DMS153 treated with DMSO at 0.1 percent for 48 hours (cell line): ENCODE data around the gene BSN.

ENCODE experiments used
- DNase-seq: peaks from one replicate; lab custom pipeline; 2025; ENCODE audit not compliant: unreplicated experiment; lab: John Stamatoyannopoulos, UW

The BSN gene

DNA sequence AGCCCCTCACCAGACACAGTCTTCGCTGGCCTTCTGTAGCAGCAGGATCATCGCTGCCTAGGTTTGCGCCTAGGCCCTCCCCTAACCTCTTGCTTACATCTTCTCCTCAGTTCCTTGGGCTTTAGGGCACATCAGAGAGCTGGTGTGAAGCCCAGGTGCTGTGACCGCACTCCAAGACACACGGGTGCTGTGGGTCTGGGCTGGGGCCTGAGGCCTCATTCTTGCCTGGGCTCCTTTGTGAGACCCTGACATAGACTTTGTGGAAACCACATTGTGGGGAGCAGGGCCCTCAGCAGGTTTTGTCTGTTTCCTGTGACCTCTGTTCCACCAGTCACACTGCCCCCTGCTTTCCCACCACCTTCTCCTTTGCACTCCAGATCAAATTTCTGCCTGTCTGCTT is 157.2 kb downstream of the BSN start:
- no peak for DNase-seq

DNA sequence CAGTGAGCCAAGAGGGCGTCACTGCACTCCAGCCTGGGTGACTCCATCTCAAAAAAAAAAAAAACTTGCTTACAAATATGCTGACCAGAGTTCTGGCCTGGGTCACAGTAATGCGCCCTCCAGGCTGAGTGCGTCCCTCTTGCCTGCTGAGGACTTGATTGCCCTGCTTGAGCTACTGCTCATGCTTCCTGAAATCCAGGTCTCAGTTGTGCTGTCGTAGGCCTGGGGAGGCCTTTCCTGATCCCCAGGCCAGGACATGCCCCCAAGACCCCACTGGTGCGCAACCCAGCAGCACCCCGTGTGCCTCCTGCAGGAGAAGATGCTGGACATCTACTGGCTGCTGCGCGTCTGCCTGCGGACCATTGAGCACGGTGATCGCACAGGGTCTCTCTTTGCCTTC is 157.9 kb downstream of the BSN start:
- DNase-seq: no peak

DNA sequence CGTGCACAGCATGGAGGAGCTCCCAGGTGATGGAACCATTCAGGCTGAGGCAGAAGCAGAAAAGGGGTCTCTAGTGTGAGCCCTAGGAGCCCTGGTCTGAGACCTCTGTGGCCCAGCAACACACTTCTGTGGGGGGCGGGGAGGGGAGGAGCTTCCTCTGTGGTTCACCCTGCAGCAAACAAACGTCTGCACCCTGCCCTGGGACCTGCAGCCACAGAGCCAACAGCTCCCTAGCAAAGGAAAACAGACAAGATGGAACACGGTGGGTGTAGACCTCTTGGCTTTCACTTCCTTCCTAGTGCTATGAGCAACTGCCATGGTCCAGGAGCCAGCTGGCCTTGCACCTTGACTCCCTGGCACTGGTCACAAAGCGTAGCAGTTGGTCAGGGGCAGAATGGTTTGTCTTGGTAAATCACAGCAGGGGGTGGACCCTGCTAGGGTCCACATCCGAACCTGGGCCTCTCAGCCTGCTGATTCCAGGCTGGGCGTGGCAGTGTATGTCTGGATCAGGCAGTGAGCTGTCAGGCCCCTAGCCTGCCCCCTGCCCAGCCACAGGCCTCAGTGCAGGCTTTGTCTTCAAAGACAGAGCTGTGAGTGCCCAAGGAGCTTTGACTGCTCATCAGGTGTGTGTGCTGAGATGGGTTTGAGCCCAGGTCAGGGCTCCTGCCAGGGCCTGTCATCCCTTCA is 158.5 kb downstream of the BSN start:
- no peak for DNase-seq

DNA sequence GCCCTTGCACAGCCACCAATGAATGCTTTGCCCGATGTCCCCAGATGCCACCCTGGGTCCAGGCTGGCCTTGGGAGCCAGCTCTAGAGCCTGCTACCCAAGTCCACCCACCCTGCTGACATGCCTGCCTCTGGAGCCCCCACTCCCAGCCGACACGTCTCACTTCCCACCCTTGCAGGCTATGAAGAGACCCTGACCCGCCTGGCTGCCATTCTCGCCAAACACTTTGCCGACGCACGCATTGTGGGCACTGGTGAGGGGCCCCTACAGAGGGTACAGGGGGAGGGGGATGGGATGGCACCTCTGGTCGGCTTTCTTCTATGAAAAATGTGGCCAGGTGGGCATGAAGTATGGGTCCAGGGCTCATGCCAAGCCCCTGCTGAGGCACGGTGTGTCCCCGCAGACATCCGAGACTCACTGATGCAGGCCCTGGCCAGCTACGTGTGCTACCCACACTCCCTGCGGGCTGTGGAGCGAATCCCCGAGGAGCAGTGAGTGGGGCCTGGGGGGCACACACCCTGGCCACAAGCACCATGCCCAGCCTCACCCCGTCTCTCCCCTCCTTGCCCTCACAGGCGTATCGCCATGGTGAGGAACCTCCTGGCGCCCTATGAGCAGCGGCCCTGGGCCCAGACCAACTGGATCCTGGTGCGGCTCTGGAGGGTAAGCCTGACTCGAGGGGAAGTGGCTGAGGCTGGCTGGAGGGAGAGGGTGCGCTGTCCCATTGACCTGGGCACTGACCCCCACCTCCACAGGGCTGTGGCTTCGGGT is 159.2 kb downstream of the BSN start:
- no peak for DNase-seq

DNA sequence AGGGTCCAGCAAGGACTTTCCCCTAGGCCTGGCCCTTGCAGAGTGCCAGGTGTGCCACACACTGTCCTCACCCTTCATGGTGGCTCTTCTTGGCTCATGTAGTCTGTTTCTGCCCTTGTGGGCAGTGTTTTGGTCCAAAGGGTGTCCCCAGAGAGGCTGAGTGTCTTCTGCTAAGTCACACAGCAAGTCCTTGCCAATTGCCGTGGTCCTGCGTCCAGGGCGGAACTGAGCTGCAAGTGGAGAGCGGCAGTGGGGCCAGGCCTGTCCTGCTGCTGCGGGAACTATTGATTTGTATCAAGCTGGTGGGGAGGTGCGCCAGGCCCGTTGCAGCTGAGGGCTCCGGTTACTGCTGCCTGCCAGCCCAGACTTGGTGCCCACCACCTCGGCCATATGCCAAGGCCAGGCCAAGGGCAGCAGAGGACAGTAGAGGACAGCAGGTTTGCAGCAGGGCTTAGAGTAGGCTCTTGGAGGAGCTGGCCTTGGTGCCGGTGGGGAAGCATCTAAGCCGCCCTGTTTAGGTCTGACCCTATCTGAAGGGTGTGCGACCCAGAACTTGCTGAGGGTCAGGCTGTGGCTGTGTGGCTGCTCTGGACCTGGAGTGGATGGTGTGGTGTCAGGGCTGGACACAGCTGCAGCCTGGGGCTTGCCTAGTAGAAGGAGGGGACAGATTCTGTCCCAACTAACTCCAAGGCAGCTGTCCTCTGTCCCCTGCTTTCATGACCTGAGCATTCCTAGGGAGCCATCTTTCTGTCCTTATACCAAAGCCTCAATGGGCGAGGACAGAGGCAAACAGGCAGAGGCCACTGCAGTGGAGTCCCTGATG is 160.7 kb downstream of the BSN start:
- DNase-seq: no peak

DNA sequence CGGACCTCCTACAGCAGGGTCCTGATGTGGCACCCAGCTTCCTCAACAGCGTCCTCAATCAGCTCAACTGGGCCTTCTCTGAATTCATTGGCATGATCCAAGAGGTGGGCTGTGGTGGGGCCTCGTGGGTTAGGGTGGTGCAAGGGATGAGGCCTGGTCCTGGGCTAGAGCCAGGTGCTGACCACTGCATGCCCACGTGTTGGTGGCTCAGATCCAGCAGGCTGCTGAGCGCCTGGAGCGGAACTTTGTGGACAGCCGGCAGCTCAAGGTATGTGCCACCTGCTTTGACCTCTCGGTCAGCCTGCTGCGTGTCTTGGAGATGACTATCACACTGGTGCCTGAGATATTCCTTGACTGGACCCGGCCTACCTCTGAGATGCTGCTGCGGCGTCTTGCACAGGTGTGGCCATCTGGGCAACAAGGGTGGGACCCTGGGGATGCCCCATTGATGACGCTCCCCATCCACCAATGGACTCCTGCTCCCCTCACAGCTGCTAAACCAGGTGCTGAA is 161.4 kb downstream of the BSN start:
- DNase-seq: no peak

DNA sequence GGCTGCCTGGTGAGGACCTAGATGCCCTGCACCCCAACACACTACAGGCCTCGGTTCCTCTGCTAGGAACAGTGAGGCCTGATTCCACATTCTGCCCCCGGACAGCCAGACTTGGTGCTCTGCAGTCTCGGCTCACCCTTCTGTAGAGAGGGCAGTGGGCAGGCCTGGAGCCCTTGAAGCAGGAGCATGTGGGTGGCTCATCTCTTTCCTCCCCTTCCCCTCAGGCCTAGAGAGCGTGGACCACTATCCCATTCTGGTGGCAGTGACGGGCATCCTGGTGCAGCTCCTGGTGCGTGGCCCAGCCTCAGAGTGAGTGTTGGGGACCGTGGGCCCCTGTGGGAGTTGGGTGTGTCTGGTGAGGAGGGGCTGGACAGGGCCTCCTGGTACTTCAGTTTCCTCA is 161.9 kb downstream of the BSN start:
- no peak for DNase-seq

DNA sequence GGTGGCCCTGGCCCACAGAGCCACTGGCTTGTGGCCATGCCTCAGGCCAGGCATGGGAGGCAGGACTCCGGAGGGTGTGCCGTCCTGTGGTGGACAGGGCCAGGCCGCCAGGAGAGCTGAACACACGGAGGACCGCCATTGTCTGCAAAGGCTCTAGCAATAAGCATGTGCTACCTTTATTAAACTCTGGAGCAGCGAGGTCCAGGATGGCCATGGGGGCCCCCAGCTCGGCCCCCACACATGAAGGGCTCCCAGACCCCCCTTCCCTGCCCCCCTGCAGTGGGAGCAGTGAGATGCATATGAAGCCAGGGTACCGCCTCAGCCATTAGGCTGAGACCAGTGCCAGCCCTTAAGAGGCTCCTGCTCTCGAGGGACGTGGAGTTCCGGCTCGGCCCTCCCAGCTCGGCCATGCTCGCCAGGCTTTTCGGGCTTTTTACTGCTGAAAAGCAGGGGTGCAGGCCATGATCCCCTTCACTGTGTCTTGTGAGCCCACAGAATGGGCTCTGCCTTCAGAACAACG is 162.5 kb downstream of the BSN start:
- no peak for DNase-seq

DNA sequence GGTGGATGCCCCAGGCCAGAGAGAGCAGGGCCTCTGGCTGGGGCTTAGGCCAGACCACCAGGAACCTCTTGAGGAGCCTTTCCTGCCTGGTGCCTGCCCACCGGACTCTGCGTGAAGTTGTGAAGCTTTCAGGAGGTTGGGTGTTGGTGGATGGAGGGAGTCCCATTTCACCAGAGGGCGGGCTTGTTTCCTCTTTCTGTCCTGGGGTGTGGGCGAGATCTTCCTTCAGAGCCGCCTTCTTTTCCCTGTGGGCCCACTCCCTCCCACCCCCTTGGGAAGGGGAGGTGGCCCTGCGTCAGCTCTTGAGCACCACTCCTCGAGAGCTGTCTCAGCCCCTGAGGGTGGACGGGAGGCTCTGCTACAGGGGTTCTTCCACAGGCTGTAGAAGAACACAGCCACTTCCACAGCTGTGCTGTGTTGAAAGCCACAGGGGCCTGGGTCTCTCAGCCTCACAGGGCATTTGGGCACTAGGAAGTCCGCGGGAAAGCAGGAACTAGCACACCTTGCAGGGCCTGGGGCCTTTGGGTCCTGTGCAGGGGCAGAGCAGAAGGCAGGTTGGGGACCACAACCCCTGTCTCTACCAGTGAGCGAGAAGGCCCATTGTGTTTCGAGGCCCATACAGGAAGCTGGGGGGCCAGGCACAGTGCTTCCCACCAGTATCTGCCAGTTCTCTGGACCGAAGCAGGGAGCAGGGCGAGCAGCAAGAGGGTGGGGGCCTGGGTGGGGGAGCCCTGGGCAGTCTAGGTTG is 163.1 kb downstream of the BSN start:
- DNase-seq: no peak

DNA sequence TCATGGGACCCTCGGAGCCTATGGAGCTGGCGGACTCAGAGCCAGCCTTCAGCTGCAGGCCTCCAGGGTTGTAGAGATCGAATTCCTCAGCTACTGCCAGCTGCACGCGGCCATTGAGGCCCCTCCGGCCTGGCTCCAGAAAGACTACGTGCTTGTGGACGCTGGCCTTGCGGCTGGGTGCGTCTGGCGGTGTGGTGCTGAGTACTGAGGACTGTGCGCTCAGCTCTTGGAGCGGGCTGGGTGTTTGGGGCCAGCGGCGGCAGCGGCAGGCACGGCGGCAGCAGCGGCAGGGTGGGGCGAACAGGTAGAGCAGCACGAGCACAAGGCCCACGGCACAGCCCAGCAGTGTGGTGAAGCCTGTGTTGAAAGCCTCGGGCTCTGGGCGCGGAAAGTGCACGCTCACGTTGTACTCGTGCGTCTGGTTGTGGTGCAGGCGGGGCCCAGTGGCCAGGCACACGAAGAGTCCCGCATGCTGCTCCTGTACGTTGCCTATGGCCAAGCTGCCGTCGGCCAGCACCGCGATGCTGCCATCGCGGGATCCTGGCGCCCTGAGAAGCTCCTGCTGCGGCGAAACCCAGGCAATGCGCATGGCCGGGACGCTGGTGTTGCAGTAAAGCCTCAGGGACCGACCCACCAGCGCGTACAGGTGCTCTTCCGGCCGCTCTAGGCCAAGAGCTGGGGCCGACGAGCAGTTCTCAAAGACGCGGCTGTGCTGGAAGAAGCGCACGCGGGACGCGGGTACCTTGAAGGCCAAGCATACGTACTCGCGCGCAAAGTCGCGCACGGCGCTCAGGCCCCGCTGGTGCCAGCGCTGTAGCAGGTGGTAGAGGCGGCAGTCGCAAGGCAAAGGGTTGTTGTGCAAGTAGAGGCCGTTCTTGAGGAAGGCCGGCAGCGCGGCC is 163.9 kb downstream of the BSN start:
- no peak for DNase-seq

DNA sequence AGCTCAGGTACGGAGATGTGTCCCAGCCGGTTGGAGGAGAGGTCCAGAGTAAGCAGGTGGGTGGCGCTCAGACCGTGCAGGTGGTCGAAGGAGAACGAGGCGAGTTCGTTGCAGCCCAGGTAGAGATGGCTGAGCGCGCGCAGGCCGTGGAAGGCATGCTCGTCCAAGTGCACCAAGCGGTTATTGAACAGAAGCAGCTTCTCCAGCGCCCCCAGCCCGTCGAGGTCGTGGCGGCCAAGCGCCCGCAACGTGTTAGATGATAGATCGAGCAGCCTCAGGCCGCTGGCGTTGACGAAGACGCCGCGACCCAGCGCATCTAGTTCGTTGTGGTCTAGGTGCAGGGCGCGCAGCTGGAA is 164.6 kb downstream of the BSN start:
- DNase-seq: no peak

DNA sequence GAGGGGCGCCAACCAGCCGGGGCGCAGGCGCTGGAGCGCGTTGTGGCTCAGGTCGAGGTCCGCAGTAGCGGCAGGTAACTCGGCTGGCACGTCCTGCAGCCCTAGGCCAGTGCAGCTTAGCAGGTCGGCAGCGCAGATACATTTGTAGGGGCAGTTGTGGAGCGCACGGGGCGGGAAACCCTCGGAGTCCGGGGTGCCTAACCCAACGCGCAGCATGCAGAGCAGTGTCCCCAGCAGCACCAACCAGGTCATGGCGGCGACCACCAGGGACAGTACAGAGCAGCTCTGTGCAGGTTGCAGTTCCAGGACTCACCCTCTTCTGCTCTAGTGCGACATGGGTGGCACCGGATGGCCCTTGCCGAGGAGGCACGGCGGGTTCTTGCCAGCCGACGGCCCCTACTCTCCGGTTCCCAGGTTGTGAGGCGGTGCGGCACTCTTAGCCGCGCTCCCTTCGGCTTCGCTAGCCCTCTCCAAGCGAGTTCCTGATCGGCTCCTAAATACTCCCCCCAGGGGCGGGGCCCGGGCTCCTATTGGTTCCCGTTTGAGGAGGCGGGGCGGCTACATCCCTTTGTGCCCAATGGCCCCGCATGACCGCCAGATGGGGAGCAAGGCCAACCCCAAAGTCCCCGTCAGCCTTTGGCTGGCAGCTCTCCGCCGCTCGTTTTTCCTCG is 165.1 kb downstream of the BSN start, which contains the start of gene AMIGO3:
TSS of gene AMIGO3 (minus strand) at position 471 of the 671 bp plus-strand sequence. CDS start at position 252, 219 bp downstream.
- peak; percentile 61 for DNase-seq
